Measurements from ENCODE around the gene DIS3L. TPM values are rescaled to one million over a fixed set of nuclear protein-coding genes. Genes with fewer than 3 reads are reported as not detected.

The DIS3L gene
- total RNA-seq, 1 experiment from 2014 or later = 31.1 TPM

GRCh38 chr15:66364944-66365528 lies 71.7 kb downstream of the DIS3L start:
- ChIA-PET CTCF (no interaction called here), POLR2A (no interaction called here)
- Histone ChIP-seq H3K27me3 (ENCODE audit: control insufficient read depth, insufficient read depth, low read length) (no peaks in the 10 kb centered on the region), H3K4me3 (ENCODE audit: low read depth in 2 of 2, low read length in 2 of 2) (no peak overlapping the region), H3K4me1 (ENCODE audit: control insufficient read depth, insufficient read depth, low read length) (peaks cover 10% of the 10 kb centered on the region), H3K36me3 (ENCODE audit: control insufficient read depth, insufficient read depth, low read length) (no peaks in the 10 kb centered on the region), H3K27ac (ENCODE audit: low read length) (no peak overlapping the region), H3K9me3 (ENCODE audit: control insufficient read depth, insufficient read depth, low read depth, low read length) (no peaks in the 10 kb centered on the region)
- intact Hi-C loops (cut with micrococcal nuclease; ENCODE audit: unreplicated experiment) = no loop called here
- in situ Hi-C loops (cut with HindIII; ENCODE audit: low pct_unique_long_range_greater_than_20kb, low sequenced_read_pairs) = no loop called here
- TF ChIP-seq REST (IDR thresholded peaks at IDR 0.05; ENCODE audit: insufficient read depth in 1 of 2, low read depth in 2 of 2, low read length in 1 of 2) (no peak), TCF7L2 (IDR thresholded peaks at IDR 0.05; ENCODE audit: low read depth, low read length) (no peak), POLR2AphosphoS5 (IDR thresholded peaks at IDR 0.05; ENCODE audit: low read depth, low read length) (no peak), CTCF (IDR thresholded peaks at IDR 0.05) (no peak), SIN3A (IDR thresholded peaks at IDR 0.05; ENCODE audit: borderline replicate concordance, insufficient read depth, low read depth, low read length) (no peak)
- BruUV-seq (replicated peaks) = no TSS peak
- ATAC-seq (no peak), DNase-seq (ENCODE audit: low read depth, low spot score) (no peak)

GRCh38 chr15:66369773-66370651 lies 76.6 kb downstream of the DIS3L start:
- ChIA-PET POLR2A (interaction anchor here (1.1 kb wide), 1 partner anchor 17 kb away, joined by 4 read pairs; no protein-coding TSS in a partner anchor), CTCF (interaction anchor here (0.6 to 0.7 kb wide), 2 partner anchors 18 to 125 kb away, joined by 3 read pairs; no protein-coding TSS in a partner anchor)
- peaks cover 11% of the 10 kb centered on the region for H3K4me1 ChIP-seq (ENCODE audit: control insufficient read depth, insufficient read depth, low read length)
- in situ Hi-C loops (cut with HindIII; ENCODE audit: low pct_unique_long_range_greater_than_20kb, low sequenced_read_pairs) (no loop called here), intact Hi-C loops (cut with micrococcal nuclease; ENCODE audit: unreplicated experiment) (no loop called here)
- peak overlapping the region; percentile 19 to 31; a peak in 3 of 4 replicates for H3K4me3 ChIP-seq (ENCODE audit: low read depth in 2 of 2, low read length in 2 of 2)
- no peaks in the 10 kb centered on the region for H3K36me3 ChIP-seq (ENCODE audit: control insufficient read depth, insufficient read depth, low read length)
- peak overlapping the region; percentile 90 for H3K27ac ChIP-seq (ENCODE audit: low read length)
- peak; percentile 54 for TF ChIP-seq TCF7L2 (IDR thresholded peaks at IDR 0.05; ENCODE audit: low read depth, low read length)
- no peak for TF ChIP-seq REST (IDR thresholded peaks at IDR 0.05; ENCODE audit: insufficient read depth in 1 of 2, low read depth in 2 of 2, low read length in 1 of 2)
- H3K27me3 ChIP-seq (ENCODE audit: control insufficient read depth, insufficient read depth, low read length) = no peaks in the 10 kb centered on the region
- BruUV-seq (replicated peaks) = no TSS peak
- no peaks in the 10 kb centered on the region for H3K9me3 ChIP-seq (ENCODE audit: control insufficient read depth, insufficient read depth, low read depth, low read length)
- peak; percentile 53 for DNase-seq (ENCODE audit: low read depth, low spot score)
- ATAC-seq = peak; percentile 77

Data from Panc1 (cell line).